K562 (cell line): Measurements from ENCODE around the gene DNASE1L2. TPM values are rescaled to one million over a fixed set of nuclear protein-coding genes. Genes with fewer than 3 reads are reported as not detected.

Source experiments
- ARID2 ChIP-seq: fragments of 450-650 bp; IDR thresholded peaks from 2 replicates; pipeline ENCODE4 v1.6.1; 2017; ENCODE audit warnings: antibody characterized with exemption, mild to moderate bottlenecking
- BACH1 ChIP-seq: fragments of 200-800 bp; sonication (Bioruptor generic); IDR thresholded peaks from 2 replicates; pipeline ENCODE4 v1.6.1; 2016; ENCODE audit warnings: missing genetic modification characterization, missing compliant biosample characterization
- CREB1 ChIP-seq, 2 experiments: sonication (generic) in 1 of 2; formaldehyde crosslinking in 1 of 2; IDR thresholded peaks; 2 replicates each; pipeline versions ENCODE4 v1.6.1 to v1.8.0; 2012 to 2022; ENCODE audit warnings: inconsistent platforms in 1 of 2, mild to moderate bottlenecking in 1 of 2, missing genetic modification reagents in 1 of 2, moderate library complexity in 1 of 2
- E2F6 ChIP-seq, 2 experiments: IDR thresholded peaks; 2 replicates each; pipeline ENCODE4 v1.6.1; 2011; ENCODE audit warnings: borderline replicate concordance in 1 of 2, control low read depth in 1 of 2, low read depth in 1 of 2, low read length in 1 of 2, mild to moderate bottlenecking in 1 of 2, mixed read lengths in 1 of 2, moderate library complexity in 1 of 2; ENCODE audit not compliant: insufficient read depth in 1 of 2, insufficient read length in 1 of 2, poor library complexity in 1 of 2, severe bottlenecking in 1 of 2; ENCODE audit errors: extremely low read depth in 1 of 2
- FOXK2 ChIP-seq, 2 experiments: fragments of 450-650 bp; IDR thresholded peaks in 1 of 2; conservative IDR thresholded peaks in 1 of 2; 2 replicates each; pipeline ENCODE4 v1.6.1; 2016; ENCODE audit warnings: low read depth in 2 of 2, mild to moderate bottlenecking in 1 of 2
- GTF2F1 ChIP-seq: IDR thresholded peaks from 2 replicates; pipeline ENCODE4 v1.6.1; 2011; ENCODE audit warnings: low read depth, low read length, improper control_type of control experiment
- HDAC6 ChIP-seq: IDR thresholded peaks from 2 replicates; pipeline ENCODE4 v1.6.1; 2012; ENCODE audit warnings: low read depth, mild to moderate bottlenecking, control low read depth, inconsistent platforms, low read length, moderate library complexity
- MTA3 ChIP-seq: fragments of 450-650 bp; formaldehyde crosslinking; IDR thresholded peaks from 2 replicates; pipeline ENCODE4 v1.6.1; 2017; ENCODE audit warnings: mild to moderate bottlenecking, borderline replicate concordance
- PCBP1 ChIP-seq: fragments of 200-400 bp; formaldehyde crosslinking; IDR thresholded peaks from 2 replicates; pipeline ENCODE4 v1.6.1; 2018; ENCODE audit warnings: mild to moderate bottlenecking, low read depth, low read length; ENCODE audit not compliant: poor library complexity, severe bottlenecking
- PHF8 ChIP-seq: fragments of 200-600 bp; sonication (generic); IDR thresholded peaks from 2 replicates; pipeline ENCODE4 v1.6.1; 2012; ENCODE audit warnings: mixed run types, mild to moderate bottlenecking, inconsistent platforms, low read length, moderate library complexity, borderline replicate concordance
- RBM34 ChIP-seq: fragments of 200-400 bp; formaldehyde crosslinking; IDR thresholded peaks from 2 replicates; pipeline ENCODE4 v1.6.1; 2018; ENCODE audit warnings: low read length, borderline replicate concordance; ENCODE audit not compliant: insufficient read depth
- SMARCA5 ChIP-seq: fragments of 450-650 bp; IDR thresholded peaks from 2 replicates; pipeline ENCODE4 v1.6.1; 2016
- TAF9B ChIP-seq: fragments of 450-650 bp; IDR thresholded peaks from 2 replicates; pipeline ENCODE4 v1.6.1; 2018; ENCODE audit warnings: mild to moderate bottlenecking; ENCODE audit not compliant: partially characterized antibody
- VEZF1 ChIP-seq: fragments of 200-800 bp; sonication (Bioruptor generic); IDR thresholded peaks from 2 replicates; pipeline ENCODE4 v1.6.1; 2017; ENCODE audit warnings: missing genetic modification characterization, missing compliant biosample characterization
- ZBTB11 ChIP-seq, 3 experiments: fragments of 200-800 bp in 1 of 3; fragments of 250-450 bp in 1 of 3; fragments of 450-650 bp in 1 of 3; sonication (Bioruptor Pico) in 1 of 3; sonication (Bioruptor generic) in 1 of 3; formaldehyde crosslinking in 1 of 3; IDR thresholded peaks; 2 replicates each; pipeline versions ENCODE4 v1.6.1 to v1.8.0; 2016 to 2022; ENCODE audit warnings: mild to moderate bottlenecking in 2 of 3, missing genetic modification characterization in 2 of 3, missing compliant biosample characterization in 1 of 3, moderate library complexity in 1 of 3
- ZKSCAN1 ChIP-seq: fragments of 150-350 bp; IDR thresholded peaks from 2 replicates; pipeline ENCODE4 v1.6.1; 2016; ENCODE audit warnings: low read depth, low read length
- ZNF778 ChIP-seq: fragments of 450-650 bp; formaldehyde crosslinking; IDR thresholded peaks from 2 replicates; pipeline ENCODE4 v1.4.0; 2020; ENCODE audit warnings: mild to moderate bottlenecking, moderate library complexity
- polyA plus RNA-seq, 8 experiments: library from polyadenylated mRNA; depleted of rRNA in 4 of 8; stranded (reverse) in 5 of 8; unstranded in 3 of 8; fragments of >200 nt; fragmentation: Nextera tagmentation in 2 of 8; fragmentation: Illumina TruSeq in 1 of 8; extraction: Ambion mirVana in 2 of 8; extraction: Trizol in 1 of 8; gene quantifications; 2 replicates each; pipeline versions ENCODE4 v1.2.1 to v1.2.3, GENCODE V29; 2011 to 2014; ENCODE audit warnings: inconsistent platforms in 1 of 8, missing spikeins in 1 of 8
- total RNA-seq, 7 experiments: library from RNA; depleted of rRNA in 6 of 7; stranded (reverse); fragments of >200 nt in 6 of 7; fragmentation: Illumina TruSeq in 2 of 7; extraction: Trizol in 2 of 7; gene quantifications; 2 replicates each; pipeline versions ENCODE4 v1.2.1 to v1.2.3, GENCODE V29; 2011 to 2021; ENCODE audit warnings: low replicate concordance in 1 of 7

DNASE1L2 gene
- total and polyA plus RNA-seq, 9 of the 15 experiments (the other 6 are each of a cell fraction or from before 2014, with no cell fraction given) = 0.08 to 2.7 (median 1.7) TPM; not detected in 1

GRCh38 chr16:2223221-2223941 is 12.9 kb upstream of the DNASE1L2 start, which contains the start of gene E4F1 (continued):
- TF ChIP-seq RBM34 (no peak), ZKSCAN1 (no peak), ZBTB11 (CRISPR knock-in tag; IDR thresholded peaks at IDR 0.05) (no peak), FOXK2 (conservative IDR thresholded peaks at IDR 0.05 in 1 of 2, IDR thresholded peaks at IDR 0.05 in 1 of 2; ENCODE audit: low read depth in 2 of 2) (peak; percentile 36 to 59; a peak in 3 of 4 replicates), HDAC6 (no peak), E2F6 (IDR thresholded peaks at IDR 0.05; ENCODE audit: borderline replicate concordance in 1 of 2, extremely low read depth in 1 of 2, insufficient read depth in 1 of 2, insufficient read length in 1 of 2, low read depth in 1 of 2, low read length in 1 of 2, poor library complexity in 1 of 2, severe bottlenecking in 1 of 2) (peak in 1 of 2 experiments; percentile 47), PHF8 (peak; percentile 92), MTA3 (peak; percentile 58; the same call in 1 of the 2 replicates), CREB1 (IDR thresholded peaks at IDR 0.05) (peak; percentile 96), CREB1 (CRISPR knock-in tag; IDR thresholded peaks at IDR 0.05) (peak; percentile 98), ZNF778 (CRISPR knock-in tag) (no peak), ARID2 (no peak), GTF2F1 (peak; percentile 19; the same call in 1 of the 2 replicates), VEZF1 (peak; percentile 85), TAF9B (no peak), BACH1 (tag) (no peak), PCBP1 (peak; percentile 92), SMARCA5 (no peak)
